ENCODE results near the gene EML6.

- TF ChIP-seq CTCF (optimal IDR thresholded peaks at IDR 0.05 in 1 of 3, IDR thresholded peaks at IDR 0.05 in 1 of 3, conservative IDR thresholded peaks at IDR 0.05 in 1 of 3; ENCODE audit: extremely low read depth in 1 of 3, insufficient read depth in 2 of 3, low read length in 3 of 3) = no peak
- TF ChIP-seq EZH2 (IDR thresholded peaks at IDR 0.05; ENCODE audit: low read length) = no peak
These were observed 193.2 kb downstream of the EML6 start for GRCh38 chr2:54916637-54917036.

All from keratinocyte (primary cell).